GM08714 (cell line): ENCODE results near the gene YPEL1.

Experiments used
- H3K4me3 ChIP-seq: fragments of 200-500 bp; sonication (Bioruptor generic); 2 replicates; pipeline ENCODE4 v1.5.1; 2014; ENCODE audit warnings: mild to moderate bottlenecking, low read length, inconsistent platforms
- ZNF274 ChIP-seq: IDR thresholded peaks from 2 replicates; pipeline ENCODE4 v1.6.1; 2012; ENCODE audit warnings: mild to moderate bottlenecking, low read depth, low read length

YPEL1 gene, protein sequence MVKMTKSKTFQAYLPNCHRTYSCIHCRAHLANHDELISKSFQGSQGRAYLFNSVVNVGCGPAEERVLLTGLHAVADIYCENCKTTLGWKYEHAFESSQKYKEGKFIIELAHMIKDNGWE

DNA sequence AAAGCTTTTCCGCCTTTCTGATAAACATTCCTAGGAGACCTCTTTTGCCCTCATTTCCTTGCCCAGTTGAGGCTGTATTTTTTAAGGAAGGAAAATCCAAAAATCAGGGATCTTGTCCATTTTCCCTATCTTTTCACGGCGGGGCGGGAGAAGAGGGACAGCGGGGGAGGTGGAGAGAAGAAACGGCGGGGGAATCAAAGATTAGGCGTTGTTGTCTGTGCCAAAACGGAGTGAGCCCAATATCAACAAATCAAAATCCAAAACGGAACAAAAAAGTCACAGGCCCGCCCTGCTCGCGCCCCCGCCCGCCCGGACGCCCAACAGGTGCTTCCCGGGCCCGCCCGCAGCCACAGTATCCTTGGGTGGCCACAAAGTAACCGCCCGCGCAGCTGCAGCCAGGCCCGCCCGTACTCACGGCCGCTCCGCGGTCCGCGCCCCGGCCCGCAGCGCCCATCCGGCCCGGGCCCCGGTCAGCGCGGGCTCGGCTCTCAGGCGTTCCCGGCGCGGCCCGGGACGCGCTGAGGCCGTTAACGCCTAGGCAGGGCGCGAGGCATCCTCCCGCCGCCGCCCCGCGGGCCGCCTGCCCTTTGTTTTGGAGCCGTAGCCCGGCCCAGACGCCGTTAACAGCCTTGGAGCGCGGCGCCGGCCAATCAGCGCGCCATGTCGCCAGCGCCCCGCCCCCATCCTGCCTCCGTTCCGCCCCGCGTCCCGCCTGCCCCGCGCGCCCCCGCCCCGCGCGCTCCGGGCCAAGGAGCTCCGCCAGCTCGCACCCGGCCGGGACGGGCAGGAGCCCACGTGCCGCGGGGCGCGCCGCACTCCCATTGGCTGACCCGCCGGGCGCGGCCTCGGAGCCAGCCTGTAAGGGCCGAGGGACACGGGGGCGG lies at the start of gene YPEL1:
TSS of gene YPEL1 (minus strand) at position 595 of the 884 bp plus-strand sequence. CDS start 25,050 bp downstream, outside the sequence.
- TF ChIP-seq ZNF274, result no peak
- H3K4me3 ChIP-seq, result peak within 1 kb of the TSS; percentile 73

DNA sequence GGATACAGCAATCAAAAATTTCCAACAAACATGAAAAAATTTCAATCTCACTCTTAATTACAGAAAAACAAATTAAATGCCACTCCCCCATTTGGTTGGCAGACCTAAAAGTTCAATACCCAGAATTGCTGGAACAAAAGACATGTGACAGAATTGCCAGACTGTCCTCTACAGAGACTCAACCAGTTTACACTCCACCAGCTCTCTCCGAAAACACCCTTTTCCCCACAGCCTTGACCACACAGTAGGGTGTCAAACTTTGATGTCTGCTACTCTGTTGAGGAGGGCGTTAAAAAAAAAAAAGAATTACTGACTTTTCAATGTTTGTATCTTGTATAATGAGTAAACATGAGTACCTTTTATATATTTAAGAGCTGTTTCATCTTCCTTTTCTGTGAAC lies 44.7 kb upstream of the YPEL1 start:
- TF ChIP-seq ZNF274, result no peak
- no peak overlapping the region for H3K4me3 ChIP-seq

DNA sequence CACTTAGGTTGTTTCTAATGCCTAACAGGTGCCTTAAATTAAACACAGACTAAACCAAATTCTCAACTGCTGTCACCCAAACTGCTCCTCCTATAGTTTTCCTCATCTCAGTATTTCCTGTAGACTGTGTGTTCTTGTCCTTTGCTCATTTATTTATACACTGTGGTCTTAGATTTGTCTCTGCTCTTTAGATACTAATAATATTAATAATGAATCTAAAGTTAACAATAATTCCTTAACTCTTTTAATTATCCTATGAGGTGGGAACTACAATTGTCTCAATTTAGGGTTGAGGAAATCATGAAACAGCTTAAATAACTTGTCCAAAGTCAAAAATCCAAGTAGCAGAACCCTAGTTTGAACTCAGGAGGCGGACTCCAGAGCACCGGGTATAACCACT lies 43.9 kb upstream of the YPEL1 start:
- TF ChIP-seq ZNF274, result no peak
- no peak overlapping the region for H3K4me3 ChIP-seq

DNA sequence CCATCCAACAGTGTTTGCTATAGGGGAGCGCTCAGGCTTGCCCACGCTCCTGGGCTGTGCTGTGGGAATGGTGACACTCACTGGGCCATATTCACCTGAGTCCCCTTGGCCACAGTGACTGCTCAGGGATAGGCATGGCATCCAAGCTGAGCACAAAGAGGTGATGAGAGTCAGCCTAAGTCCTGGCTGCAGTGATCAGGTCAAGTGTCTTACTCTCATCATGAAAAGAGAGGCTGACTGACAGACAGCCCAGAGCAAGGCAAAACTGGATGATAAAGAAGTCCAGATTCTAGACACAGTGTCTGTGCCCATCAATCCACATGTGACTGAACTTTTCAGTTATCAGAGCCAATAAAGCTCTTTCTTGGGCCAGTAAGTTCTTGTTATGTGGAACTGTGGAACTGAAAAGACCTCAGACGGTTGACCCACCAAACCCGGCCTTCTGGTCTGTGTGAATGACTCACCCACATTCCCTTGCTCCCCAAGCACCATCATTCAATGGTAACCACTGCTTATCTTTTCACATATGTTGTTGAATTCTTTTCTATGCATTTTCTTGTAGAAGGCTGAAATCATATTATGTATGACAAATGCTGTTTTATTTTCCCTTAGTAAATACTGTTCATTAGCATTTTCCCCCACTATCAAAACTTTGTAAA lies 43.2 kb upstream of the YPEL1 start:
- TF ChIP-seq ZNF274, result no peak
- H3K4me3 ChIP-seq, result no peak overlapping the region

DNA sequence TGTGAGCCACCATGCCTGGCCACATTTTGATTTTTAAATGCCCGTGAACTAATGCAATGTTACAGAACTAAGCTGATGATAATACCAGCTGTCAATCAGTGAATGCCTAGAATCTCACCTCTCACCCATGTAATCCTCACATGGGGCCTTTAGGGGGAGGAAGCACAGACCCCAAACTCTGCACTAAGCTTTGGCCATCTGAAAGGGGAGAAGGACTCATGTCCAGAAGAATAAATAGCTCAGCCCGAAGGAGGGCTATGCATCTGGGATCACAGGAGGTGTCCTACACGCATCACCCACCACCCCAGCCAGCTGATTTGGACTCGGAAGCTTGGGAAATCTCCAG lies 36.0 kb upstream of the YPEL1 start:
- no peak for TF ChIP-seq ZNF274
- no peak overlapping the region for H3K4me3 ChIP-seq

DNA sequence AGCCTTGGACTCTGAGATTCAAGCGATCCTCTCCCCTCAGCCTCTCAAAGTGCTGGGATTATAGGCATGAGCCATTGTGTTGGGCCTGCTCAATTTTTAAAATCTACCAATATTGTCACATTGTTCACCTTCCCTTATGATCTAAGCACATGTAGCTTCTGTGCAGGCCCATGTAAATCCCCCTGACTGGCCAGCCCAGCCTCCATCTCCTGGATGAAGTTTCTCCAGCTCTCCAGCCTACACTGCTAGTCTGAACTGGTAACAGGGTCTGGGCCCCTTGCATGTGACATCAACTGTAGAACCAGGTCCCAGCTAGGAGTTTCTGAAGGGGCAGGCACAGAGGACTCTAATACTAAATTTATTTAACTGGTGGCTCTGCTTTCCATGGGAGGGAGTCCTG lies 32.8 kb upstream of the YPEL1 start:
- no peak overlapping the region for H3K4me3 ChIP-seq
- no peak for TF ChIP-seq ZNF274

DNA sequence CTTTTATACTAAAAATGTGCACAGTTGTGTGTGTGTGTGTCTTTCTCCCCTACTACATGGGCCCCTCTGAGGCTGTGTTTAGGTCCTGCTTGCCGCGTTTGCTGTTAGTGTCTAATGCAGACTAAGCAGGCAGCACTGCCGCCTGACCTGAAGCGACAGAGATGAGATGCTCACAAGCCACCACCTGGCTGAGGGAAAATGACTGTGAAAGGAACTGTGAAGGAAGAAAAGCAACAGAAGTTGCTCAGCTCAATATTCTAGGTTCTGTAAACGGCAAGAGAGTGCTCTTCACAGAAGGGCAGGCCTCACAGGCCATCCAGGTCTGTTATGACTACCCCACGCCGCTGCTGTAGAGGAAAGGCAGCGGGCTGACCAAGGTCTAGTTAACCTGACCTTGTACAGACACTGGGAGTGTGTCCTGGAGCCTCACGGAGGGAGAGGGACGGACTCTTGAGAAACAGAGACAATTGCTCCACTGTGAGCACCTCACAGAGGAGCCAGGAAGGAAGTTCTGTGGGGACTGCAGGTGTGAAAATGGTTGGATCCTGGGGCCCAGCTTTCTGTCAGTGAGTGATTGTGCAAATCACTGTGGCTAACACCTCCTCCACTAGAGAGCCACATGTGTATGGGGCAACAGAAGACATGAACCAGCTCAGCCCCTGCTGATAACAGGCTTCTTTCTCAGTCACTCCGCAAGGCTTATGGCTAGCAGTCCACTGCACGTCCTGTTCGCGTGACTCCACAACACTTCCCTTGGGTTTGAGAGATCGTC lies 31.3 kb upstream of the YPEL1 start:
- no peak for TF ChIP-seq ZNF274
- H3K4me3 ChIP-seq, result no peak overlapping the region

DNA sequence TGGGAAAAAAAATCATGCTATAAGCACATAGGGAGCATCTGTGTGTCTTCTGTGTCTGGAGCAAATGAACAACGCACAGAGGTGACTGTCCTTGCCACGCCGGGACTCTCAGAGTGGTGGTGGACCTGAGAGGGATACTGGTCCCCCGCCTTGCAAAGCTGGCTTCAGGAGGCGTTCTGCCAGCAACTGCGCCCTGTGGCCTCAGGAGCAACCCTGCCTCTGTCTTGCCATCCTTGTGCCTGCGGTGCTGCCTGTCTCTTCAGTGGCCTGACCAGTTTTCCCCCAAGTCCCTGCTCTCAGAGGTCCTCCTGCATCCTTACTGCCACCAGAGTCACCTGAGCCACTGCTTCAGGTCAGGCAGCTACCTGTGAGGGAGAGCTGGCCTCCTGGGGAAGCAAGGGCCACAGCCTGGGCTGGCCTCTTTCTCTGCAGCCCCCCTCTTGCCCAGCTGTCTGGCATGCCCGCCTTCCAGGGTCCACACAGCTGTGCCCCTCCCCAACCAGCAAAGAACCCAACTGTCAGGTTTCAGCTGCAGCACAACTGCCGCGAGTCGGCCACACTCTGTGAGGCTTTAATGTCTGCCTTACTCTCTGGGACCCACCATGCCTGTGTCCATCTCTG lies 30.4 kb upstream of the YPEL1 start:
- no peak for TF ChIP-seq ZNF274
- no peak overlapping the region for H3K4me3 ChIP-seq

DNA sequence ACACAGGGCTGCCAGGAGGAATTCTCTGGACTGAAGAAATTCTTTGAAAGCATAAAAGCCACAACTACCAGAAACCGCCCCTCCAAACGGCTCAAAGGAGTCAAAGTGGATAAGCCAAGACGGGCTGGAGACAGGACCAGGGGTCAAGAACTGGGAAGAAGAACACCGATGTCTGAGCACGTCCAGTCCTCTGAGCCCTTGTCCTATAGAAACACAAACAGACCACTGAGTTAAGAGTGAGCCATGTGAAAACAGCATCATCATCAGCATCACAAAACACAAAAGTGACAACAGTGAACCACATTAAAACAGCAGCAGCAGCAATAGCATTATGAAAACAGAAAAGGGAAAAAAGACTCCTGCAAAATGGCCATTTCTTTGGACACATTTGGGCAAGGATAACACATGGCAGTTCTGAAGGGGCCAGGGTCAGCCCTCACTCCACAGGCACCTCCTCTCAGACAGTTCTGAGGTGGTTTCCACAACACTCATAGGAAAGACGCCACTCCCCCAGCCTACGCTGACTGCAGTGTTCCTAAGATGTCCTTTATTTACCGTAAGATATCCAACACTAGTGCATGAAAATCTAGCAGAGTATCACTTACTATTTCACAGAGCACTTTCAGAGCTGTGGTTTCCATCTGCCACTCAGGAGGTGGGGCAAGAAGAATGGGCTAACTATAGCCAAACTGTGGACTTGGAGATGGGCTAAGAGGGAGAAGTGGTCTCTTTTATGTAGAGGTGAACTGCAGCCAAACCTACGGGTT lies 28.6 kb upstream of the YPEL1 start:
- TF ChIP-seq ZNF274, result no peak
- no peak overlapping the region for H3K4me3 ChIP-seq

DNA sequence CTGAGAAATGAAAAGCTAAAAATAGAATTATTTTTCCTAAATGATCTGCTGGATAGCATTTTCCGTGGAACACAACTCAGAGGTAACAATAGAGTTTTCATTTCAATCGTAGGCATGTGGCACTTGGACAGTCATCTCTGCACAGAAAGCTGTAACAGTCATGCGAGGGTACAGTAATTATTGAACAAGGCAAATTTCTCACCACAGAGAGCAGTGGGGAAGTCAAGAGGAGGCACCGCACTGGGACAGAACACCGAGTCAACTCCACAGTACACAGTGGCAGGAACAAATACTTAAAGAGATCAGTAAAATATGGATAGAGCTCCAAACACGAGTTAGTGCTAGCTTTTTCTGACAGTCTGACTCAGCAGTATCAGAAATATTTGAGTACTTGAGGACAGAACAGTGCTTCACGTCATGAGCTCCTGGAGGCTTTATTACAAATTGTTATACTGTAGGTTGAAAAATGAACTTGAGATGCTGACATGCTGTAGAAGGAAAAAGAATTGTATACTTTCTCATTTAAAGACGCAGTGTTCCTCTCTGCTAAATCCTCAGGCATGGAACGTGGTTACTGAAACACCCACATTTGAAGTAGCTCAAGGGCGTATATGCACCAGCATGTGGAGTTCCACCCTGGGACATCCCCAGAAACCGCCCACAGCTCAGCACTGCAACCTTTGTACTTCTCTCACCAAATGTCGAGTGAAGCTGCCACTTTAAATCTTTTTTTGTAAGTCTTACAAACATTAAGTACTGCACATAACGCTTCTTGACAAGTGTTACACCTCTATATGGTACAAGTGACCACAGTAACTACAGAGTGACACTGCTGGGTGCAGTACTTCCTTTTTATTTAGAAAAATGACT lies 27.4 kb upstream of the YPEL1 start:
- TF ChIP-seq ZNF274, result no peak
- H3K4me3 ChIP-seq, result no peak overlapping the region

DNA sequence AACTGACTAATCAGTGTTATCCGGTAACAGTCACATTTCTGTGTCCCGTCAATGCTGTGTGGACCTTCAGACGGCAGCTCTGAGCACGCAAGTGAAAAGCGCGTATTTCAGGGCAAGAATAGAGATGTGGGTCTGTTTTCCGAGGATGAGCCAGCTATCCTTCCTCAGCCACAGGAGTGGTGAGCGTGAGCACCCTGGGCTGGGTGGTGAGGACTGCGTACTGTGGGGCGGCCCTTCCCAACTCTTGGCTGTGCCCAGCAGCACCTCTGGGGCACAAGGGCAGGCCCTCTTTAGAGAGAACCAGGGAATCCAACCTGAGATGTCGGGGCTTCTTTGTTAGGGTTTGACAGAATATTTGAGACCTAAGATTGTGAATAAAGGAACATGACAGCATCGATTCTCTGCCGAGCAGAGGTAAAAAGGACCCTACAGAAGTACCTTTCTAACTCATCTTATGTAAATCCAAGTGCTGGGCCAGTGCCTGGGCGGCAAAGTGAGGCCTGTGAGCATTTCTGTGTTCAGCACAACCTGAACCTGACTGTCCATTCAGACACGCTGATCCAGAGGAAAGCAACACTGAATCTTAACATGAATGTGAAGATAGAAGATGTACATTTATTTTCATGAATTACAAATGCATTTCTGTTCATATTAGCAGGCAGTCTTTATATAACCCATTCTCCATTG lies 26.5 kb upstream of the YPEL1 start:
- no peak overlapping the region for H3K4me3 ChIP-seq

DNA sequence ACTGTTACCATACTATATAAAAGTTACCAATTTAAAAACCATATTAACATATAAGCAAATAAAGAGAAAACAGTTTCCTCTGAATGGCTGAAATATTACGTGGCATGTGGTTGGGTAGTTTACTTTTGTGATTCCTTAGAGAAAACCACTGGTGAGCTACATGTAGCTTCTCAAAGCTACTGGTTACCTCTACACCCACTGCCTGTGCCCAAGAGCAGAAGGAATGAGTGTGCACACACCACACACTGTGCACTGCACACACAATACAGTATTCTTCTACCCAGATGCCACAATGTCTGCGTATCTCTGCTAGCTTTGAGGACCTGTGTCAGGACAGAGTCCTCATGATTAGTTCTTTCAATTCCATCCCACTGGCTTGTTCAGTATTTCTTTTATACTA lies 25.5 kb upstream of the YPEL1 start:
- no peak for TF ChIP-seq ZNF274

More for the DNA sequence above, 26.5 kb upstream of the YPEL1 start:
- TF ChIP-seq ZNF274, result no peak

More for the DNA sequence above, 25.5 kb upstream of the YPEL1 start:
- no peak overlapping the region for H3K4me3 ChIP-seq
